SKM-1 (cell line): Measurements from ENCODE around the gene ESM1.

Source experiments
- DNase-seq: peaks from one replicate; lab custom pipeline; 2025; ENCODE audit not compliant: unreplicated experiment; lab: John Stamatoyannopoulos, UW

Gene ESM1

GRCh38 chr5:54986269-54986654 lies 869 bp upstream of the ESM1 start:
- no peak for DNase-seq

GRCh38 chr5:54981928-54982327 lies 3.5 kb downstream of the ESM1 start:
- no peak for DNase-seq

GRCh38 chr5:54975701-54976100 lies 9.7 kb downstream of the ESM1 start:
- DNase-seq = no peak

- no peak for DNase-seq
Measured at GRCh38 chr5:54969856-54970828, 15.3 kb downstream of the ESM1 start.

GRCh38 chr5:54969242-54969641 lies 16.2 kb downstream of the ESM1 start:
- no peak for DNase-seq

GRCh38 chr5:54965806-54966205 lies 19.6 kb downstream of the ESM1 start:
- DNase-seq = no peak

- DNase-seq = no peak
Measured at GRCh38 chr5:54964405-54964804, 21.0 kb downstream of the ESM1 start.

GRCh38 chr5:54959673-54960418 lies 25.5 kb downstream of the ESM1 start:
- DNase-seq = no peak

- no peak for DNase-seq
Measured at GRCh38 chr5:54956922-54957321, 28.5 kb downstream of the ESM1 start.

GRCh38 chr5:54947187-54947586 lies 38.2 kb downstream of the ESM1 start:
- no peak for DNase-seq

GRCh38 chr5:54946306-54946819 lies 39.0 kb downstream of the ESM1 start:
- no peak for DNase-seq

- DNase-seq = no peak
Measured at GRCh38 chr5:54944364-54944763, 41.0 kb downstream of the ESM1 start.

- DNase-seq = no peak
Measured at GRCh38 chr5:54942064-54942778, 43.2 kb downstream of the ESM1 start.

- no peak for DNase-seq
Measured at GRCh38 chr5:54936201-54936600, 49.2 kb downstream of the ESM1 start.

GRCh38 chr5:54932789-54933188 lies 52.6 kb downstream of the ESM1 start:
- DNase-seq = no peak

GRCh38 chr5:54930736-54931135 lies 54.7 kb downstream of the ESM1 start:
- DNase-seq = no peak
